ENCODE results near the gene AK8. TPM values are rescaled to one million over a fixed set of nuclear protein-coding genes. Genes with fewer than 3 reads are reported as not detected.
A peak's percentile ranks its signal among the peaks of the same experiment; 100 is the strongest.

Gene AK8
- total RNA-seq, 1 experiment from 2014 or later = 2.5 TPM

DNA sequence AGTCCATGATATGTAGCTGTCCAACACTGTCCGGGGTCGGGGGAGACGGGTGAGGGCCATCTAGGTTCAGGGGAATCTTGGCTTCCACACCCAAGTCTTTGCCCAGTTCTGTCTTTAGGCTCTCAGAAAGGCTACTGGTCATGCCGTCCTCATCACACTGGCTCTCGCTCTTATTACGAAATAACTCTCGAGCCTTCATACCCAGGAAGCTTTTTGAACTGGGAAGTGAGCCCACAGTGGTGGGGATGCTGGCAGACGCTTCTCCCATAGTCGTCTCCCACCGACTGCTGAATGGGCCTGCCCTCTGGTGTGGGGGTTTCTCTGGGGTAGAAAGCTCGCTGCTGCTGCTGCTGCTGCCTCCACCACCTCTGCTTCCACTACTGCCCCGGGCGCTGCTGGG lies 18.2 kb upstream of the AK8 start:
- H3K36me3 ChIP-seq (ENCODE audit: control insufficient read depth in 1 of 2, insufficient read depth in 2 of 2, low read length in 2 of 2) = peaks cover 13 to 26% of the 10 kb centered on the region in 2 experiments; a peak in 3 of 4 replicates
- no peaks in the 10 kb centered on the region for H3K79me2 ChIP-seq (ENCODE audit: insufficient read depth, low read length)
- no peak overlapping the region for H2AFZ ChIP-seq (ENCODE audit: low read depth, low read length, poor library complexity, severe bottlenecking)
- RAD21 ChIA-PET (ENCODE audit: low non-redundant PET in 1 of 2, low total read pairs in 2 of 2, uncharacterized antibody in 2 of 2, unreplicated experiment in 2 of 2) = no interaction called here
- BruUV-seq (replicated peaks) = no TSS peak
- H4K20me1 ChIP-seq (ENCODE audit: insufficient read depth) = no peaks in the 10 kb centered on the region
- POLR2A ChIA-PET = no interaction called here
- CTCF ChIA-PET = no interaction called here
- H3K4me1 ChIP-seq (ENCODE audit: control insufficient read depth in 1 of 2, insufficient read depth in 2 of 2, low read length in 2 of 2) = peaks cover 0 to 15% of the 10 kb centered on the region in 2 experiments; a peak in 3 of 4 replicates
- H3K4me2 ChIP-seq (ENCODE audit: low read length) = no peak overlapping the region
- ATAC-seq (no peak), DNase-seq (ENCODE audit: low read depth, low spot score) (no peak)
- no peak for TF ChIP-seq FOSL1 (IDR thresholded peaks at IDR 0.05; ENCODE audit: low read depth)
- TF ChIP-seq, protein P1, sequence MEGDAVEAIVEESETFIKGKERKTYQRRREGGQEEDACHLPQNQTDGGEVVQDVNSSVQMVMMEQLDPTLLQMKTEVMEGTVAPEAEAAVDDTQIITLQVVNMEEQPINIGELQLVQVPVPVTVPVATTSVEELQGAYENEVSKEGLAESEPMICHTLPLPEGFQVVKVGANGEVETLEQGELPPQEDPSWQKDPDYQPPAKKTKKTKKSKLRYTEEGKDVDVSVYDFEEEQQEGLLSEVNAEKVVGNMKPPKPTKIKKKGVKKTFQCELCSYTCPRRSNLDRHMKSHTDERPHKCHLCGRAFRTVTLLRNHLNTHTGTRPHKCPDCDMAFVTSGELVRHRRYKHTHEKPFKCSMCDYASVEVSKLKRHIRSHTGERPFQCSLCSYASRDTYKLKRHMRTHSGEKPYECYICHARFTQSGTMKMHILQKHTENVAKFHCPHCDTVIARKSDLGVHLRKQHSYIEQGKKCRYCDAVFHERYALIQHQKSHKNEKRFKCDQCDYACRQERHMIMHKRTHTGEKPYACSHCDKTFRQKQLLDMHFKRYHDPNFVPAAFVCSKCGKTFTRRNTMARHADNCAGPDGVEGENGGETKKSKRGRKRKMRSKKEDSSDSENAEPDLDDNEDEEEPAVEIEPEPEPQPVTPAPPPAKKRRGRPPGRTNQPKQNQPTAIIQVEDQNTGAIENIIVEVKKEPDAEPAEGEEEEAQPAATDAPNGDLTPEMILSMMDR (IDR thresholded peaks at IDR 0.05 in 2 of 3, conservative IDR thresholded peaks at IDR 0.05 in 1 of 3; ENCODE audit: borderline replicate concordance in 1 of 3, insufficient read depth in 1 of 3, low read depth in 2 of 3, low read length in 2 of 3) = no peak
- no peak for TF ChIP-seq POLR2AphosphoS5 (IDR thresholded peaks at IDR 0.05; ENCODE audit: low read depth, low read length)
- no peak for TF ChIP-seq SIN3A (IDR thresholded peaks at IDR 0.05; ENCODE audit: low read depth)
- no peak for TF ChIP-seq SRF (IDR thresholded peaks at IDR 0.05; ENCODE audit: low read depth)
- no peak overlapping the region for H3K27ac ChIP-seq (ENCODE audit: low read depth, low read length)
- H3K4me3 ChIP-seq (replicated peaks in 1 of 2; ENCODE audit: low read depth in 1 of 2, low read length in 2 of 2) = no peak overlapping the region
- no peaks in the 10 kb centered on the region for H3K9me3 ChIP-seq (ENCODE audit: control insufficient read depth in 1 of 2, insufficient read depth in 1 of 2, low read depth in 1 of 2, low read length in 2 of 2)
- H3K9ac ChIP-seq (ENCODE audit: low read length) = no peak overlapping the region
- intact Hi-C loops (cut with micrococcal nuclease) = no loop called here
- no peaks in the 10 kb centered on the region for H3K27me3 ChIP-seq (ENCODE audit: insufficient read depth, low read length)
- H3K9me2 ChIP-seq (ENCODE audit: insufficient read depth) = no peaks in the 10 kb centered on the region

DNA sequence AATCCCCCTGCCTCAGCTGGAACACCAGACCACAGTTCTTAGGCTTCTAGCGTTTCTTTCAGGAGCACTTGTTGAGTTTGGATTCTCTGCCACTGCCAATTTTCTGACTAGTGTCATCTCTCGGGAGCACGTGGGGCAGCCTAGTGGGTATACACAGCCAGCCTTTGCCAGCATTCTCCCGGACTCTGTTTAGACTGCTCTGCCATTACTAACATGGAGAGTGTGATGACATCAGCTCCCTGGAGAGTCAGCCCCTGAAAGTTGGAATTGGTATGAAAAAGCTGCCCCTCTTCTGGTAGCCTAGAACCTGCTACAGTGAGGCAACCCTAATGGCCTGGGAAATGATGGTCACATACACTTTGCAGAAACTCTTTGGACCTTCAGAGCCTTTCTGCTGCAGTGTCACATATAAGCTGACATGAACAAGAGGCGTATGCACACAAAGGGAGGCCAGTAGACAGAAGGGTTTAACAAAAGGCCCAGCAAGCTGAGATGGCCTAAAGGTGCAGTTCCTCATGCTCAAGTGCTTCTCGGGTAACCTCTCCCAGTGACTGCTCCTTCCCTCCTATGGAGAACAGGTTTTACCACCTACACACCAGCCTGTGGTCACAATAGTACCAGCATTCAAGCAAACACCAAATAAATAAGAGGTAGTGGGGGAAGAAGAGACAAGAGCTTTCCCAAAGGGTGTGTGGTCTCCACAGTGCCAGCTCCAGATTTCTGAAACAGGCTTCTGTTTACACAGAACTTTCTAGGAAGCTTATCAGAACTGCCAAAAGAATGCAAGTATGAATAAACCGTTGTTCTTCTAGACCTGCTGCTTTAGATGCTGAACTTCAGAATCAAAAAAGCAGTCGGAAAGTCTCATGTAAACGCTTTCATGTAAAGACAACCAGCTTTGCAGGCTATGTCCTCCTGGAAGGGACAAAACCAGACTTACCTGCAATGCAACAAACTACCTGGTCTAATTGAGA lies 17.1 kb upstream of the AK8 start:
- Histone ChIP-seq H3K9ac (ENCODE audit: low read length) (no peak overlapping the region), H3K36me3 (ENCODE audit: control insufficient read depth in 1 of 2, insufficient read depth in 2 of 2, low read length in 2 of 2) (peaks cover 12 to 18% of the 10 kb centered on the region in 2 experiments; a peak in 3 of 4 replicates), H3K9me2 (ENCODE audit: insufficient read depth) (no peaks in the 10 kb centered on the region), H2AFZ (ENCODE audit: low read depth, low read length, poor library complexity, severe bottlenecking) (no peak overlapping the region), H3K9me3 (ENCODE audit: control insufficient read depth in 1 of 2, insufficient read depth in 1 of 2, low read depth in 1 of 2, low read length in 2 of 2) (no peaks in the 10 kb centered on the region), H3K4me3 (replicated peaks in 1 of 2; ENCODE audit: low read depth in 1 of 2, low read length in 2 of 2) (no peak overlapping the region), H3K4me2 (ENCODE audit: low read length) (peak overlapping the region; percentile 14; the same call in 1 of the 2 replicates), H3K4me1 (ENCODE audit: control insufficient read depth in 1 of 2, insufficient read depth in 2 of 2, low read length in 2 of 2) (peaks cover 0 to 15% of the 10 kb centered on the region in 2 experiments; a peak in 3 of 4 replicates), H3K79me2 (ENCODE audit: insufficient read depth, low read length) (no peaks in the 10 kb centered on the region), H4K20me1 (ENCODE audit: insufficient read depth) (no peaks in the 10 kb centered on the region), H3K27me3 (ENCODE audit: insufficient read depth, low read length) (no peaks in the 10 kb centered on the region), H3K27ac (ENCODE audit: low read depth, low read length) (no peak overlapping the region)
- ChIA-PET RAD21 (ENCODE audit: low non-redundant PET in 1 of 2, low total read pairs in 2 of 2, uncharacterized antibody in 2 of 2, unreplicated experiment in 2 of 2) (no interaction called here), POLR2A (no interaction called here), CTCF (no interaction called here)
- DNase-seq (ENCODE audit: low read depth, low spot score) (no peak), ATAC-seq (no peak)
- intact Hi-C loops (cut with micrococcal nuclease) = no loop called here
- BruUV-seq (replicated peaks) = no TSS peak
- TF ChIP-seq ELF1 (IDR thresholded peaks at IDR 0.05; ENCODE audit: borderline replicate concordance, low read depth) (no peak), YY1 (IDR thresholded peaks at IDR 0.05; ENCODE audit: extremely low read depth, insufficient replicate concordance, low read depth, low read length) (no peak), ZNF274 (IDR thresholded peaks at IDR 0.05; ENCODE audit: low read depth, low read length) (no peak), FOSL1 (IDR thresholded peaks at IDR 0.05; ENCODE audit: low read depth) (no peak), SIN3A (IDR thresholded peaks at IDR 0.05; ENCODE audit: low read depth) (no peak), CEBPB (IDR thresholded peaks at IDR 0.05; ENCODE audit: low read depth) (no peak), CBX3 (IDR thresholded peaks at IDR 0.05; ENCODE audit: low read depth) (no peak), ZFX (IDR thresholded peaks at IDR 0.05) (no peak), RAD21 (IDR thresholded peaks at IDR 0.05; ENCODE audit: low read depth) (no peak), EZH2 (IDR thresholded peaks at IDR 0.05) (no peak)
- TF ChIP-seq, protein P2, sequence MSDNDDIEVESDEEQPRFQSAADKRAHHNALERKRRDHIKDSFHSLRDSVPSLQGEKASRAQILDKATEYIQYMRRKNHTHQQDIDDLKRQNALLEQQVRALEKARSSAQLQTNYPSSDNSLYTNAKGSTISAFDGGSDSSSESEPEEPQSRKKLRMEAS (IDR thresholded peaks at IDR 0.05) = no peak
